Esophagus squamous epithelium (tissue), 5 donors: ENCODE data around the gene THOC6. TPM values are rescaled to one million over a fixed set of nuclear protein-coding genes. Genes with fewer than 3 reads are reported as not detected.

Source experiments
- DNase-seq: peaks from one replicate; lab custom pipeline; 2025; lab: John Stamatoyannopoulos, UW
- H3K27ac ChIP-seq, 4 donors: fragments of 200-600 bp; sonication (generic); one replicate each; pipeline ENCODE4 v1.5.1; 2016 to 2019; ENCODE audit warnings: mild to moderate bottlenecking in 1 of 4
- H3K27me3 ChIP-seq, 4 donors: fragments of 200-600 bp; sonication (generic); 1 replicate in 3 of 4; 2 replicates in 1 of 4; pipeline versions ENCODE4 v1.5.1 to v1.6.0; 2017 to 2021; ENCODE audit warnings: antibody characterized with exemption in 1 of 4
- H3K36me3 ChIP-seq, 3 donors: fragments of 200-600 bp; sonication (generic); one replicate each; pipeline ENCODE4 v1.5.1; 2016 to 2019
- H3K4me1 ChIP-seq, 3 donors: fragments of 200-600 bp; sonication (generic); one replicate each; pipeline ENCODE4 v1.5.1; 2017 to 2019
- H3K4me3 ChIP-seq, 4 donors: fragments of 200-600 bp; sonication (generic); 1 replicate in 3 of 4; 2 replicates in 1 of 4; pipeline ENCODE4 v1.5.1; 2016 to 2019; ENCODE audit warnings: mild to moderate bottlenecking in 2 of 4, moderate library complexity in 1 of 4
- H3K9me3 ChIP-seq, 3 donors: fragments of 200-600 bp; sonication (generic); one replicate each; pipeline ENCODE4 v1.5.1; 2016 to 2019
- POLR2A ChIP-seq, 4 donors: fragments of 450-650 bp; IDR thresholded peaks; one replicate each; pipeline ENCODE4 v1.6.1; 2017; ENCODE audit warnings: antibody characterized with exemption in 4 of 4, mild to moderate bottlenecking in 4 of 4, moderate library complexity in 3 of 4
- WGBS, 2 donors: methylation state at CpG; one replicate each; pipeline ENCODE4 v1.1.5; 2018; 5-methylcytosine and 5-hydroxymethylcytosine counted together
- intact Hi-C: fragments of 100-400 bp; cut with DNase I; formaldehyde crosslinking; loops from one replicate; pipeline ENCODE4 v1.15.0; 2022
- total RNA-seq, 4 donors: library from RNA; depleted of rRNA; stranded (reverse); fragments of >200 nt; gene quantifications; one replicate each; pipeline ENCODE4 v1.1.0, GENCODE V29; 2016
- TF ChIP-seq, protein P1 (sequence below), 6 experiments: fragments of 450-650 bp in 4 of 6; fragments of 200-600 bp in 2 of 6; sonication (generic) in 2 of 6; IDR thresholded peaks; one replicate each; pipeline ENCODE4 v1.5.1; 2016 to 2019; ENCODE audit warnings: antibody characterized with exemption in 6 of 6, mild to moderate bottlenecking in 4 of 6, moderate library complexity in 4 of 6
- donor health status: DM: yes; HTN: yes; CAD: no.

The THOC6 gene
- total RNA-seq, 4 donors from 2014 or later: 17.4 to 27.9 (median 25.8) TPM

DNA sequence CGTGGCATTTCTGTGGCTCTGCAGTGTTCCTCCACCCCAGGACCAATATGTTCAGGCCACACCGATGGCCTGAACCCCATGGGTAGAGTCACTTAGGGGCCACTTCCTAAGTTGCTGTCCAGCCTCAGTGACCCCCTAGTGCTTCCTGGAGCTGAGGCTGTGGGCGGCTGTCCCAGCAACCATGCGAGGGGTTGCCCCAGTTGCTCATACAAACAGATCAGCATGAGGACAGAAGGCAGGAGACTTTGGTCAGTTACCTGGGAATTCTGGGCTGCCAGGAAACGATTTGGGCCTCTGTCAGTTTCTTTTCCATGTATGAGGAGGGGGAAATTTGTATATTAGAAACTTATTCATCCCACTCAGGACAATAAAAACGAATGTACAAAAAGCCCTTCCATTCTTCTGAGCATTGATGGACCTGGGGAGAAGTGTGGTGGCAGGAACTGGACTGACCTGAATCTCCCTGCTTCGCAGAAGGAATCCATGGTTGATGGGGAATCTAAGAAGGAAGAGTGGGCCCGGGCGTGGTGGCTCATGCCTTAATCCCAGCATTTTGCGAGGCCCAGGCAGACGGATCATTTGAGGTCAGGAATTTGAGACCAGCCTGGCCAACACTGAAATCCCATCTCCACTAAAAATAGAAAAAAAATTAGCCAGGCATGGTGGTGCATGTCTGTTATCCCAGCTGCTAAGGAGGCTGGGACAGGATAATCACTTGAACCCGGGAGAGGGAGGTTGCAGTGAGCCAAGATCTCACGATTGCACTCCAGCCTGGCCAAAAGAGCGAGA, 36.7 kb downstream of the THOC6 start:
- H3K27me3 ChIP-seq: peaks cover 0 to 9% (median 0%) of the 10 kb centered on the region in 4 donors
- peaks cover 26 to 39% (median 27%) of the 10 kb centered on the region in 3 donors for H3K4me1 ChIP-seq
- TF ChIP-seq, protein P1, sequence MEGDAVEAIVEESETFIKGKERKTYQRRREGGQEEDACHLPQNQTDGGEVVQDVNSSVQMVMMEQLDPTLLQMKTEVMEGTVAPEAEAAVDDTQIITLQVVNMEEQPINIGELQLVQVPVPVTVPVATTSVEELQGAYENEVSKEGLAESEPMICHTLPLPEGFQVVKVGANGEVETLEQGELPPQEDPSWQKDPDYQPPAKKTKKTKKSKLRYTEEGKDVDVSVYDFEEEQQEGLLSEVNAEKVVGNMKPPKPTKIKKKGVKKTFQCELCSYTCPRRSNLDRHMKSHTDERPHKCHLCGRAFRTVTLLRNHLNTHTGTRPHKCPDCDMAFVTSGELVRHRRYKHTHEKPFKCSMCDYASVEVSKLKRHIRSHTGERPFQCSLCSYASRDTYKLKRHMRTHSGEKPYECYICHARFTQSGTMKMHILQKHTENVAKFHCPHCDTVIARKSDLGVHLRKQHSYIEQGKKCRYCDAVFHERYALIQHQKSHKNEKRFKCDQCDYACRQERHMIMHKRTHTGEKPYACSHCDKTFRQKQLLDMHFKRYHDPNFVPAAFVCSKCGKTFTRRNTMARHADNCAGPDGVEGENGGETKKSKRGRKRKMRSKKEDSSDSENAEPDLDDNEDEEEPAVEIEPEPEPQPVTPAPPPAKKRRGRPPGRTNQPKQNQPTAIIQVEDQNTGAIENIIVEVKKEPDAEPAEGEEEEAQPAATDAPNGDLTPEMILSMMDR (IDR thresholded peaks at IDR 0.05): no peak
- TF ChIP-seq POLR2A (IDR thresholded peaks at IDR 0.05): no peak
- H3K4me3 ChIP-seq: no peak overlapping the region
- H3K36me3 ChIP-seq: no peaks in the 10 kb centered on the region
- intact Hi-C loops: no loop called here
- H3K27ac ChIP-seq: no peak overlapping the region
- WGBS, 2 donors: 57 to 77% methylated on average over 11 to 12 of the region's 14 CpGs
- H3K9me3 ChIP-seq: no peaks in the 10 kb centered on the region
- DNase-seq: no peak

DNA sequence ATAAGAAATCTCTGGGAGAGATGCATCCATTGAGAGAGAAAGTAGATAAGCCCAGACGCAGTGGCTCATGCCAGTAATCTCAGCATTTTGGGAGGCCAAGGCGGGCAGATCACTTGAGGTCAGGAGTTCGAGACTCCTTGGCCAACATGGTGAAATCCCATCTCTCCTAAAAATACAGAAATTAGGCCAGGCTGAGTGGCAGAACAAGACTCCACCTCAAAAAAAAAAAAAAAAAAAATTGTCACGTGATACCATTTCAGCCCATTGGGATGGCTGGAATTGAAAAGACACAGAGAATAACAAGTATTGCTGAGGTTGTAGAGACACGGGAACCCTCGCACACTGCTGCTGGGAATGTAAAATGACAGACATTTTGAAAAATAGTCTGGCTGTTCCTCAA, 38.7 kb downstream of the THOC6 start:
- Histone ChIP-seq H3K27ac (no peak overlapping the region), H3K27me3 (peaks cover 0 to 9% (median 0%) of the 10 kb centered on the region in 4 donors), H3K9me3 (no peaks in the 10 kb centered on the region), H3K4me1 (peaks cover 26 to 45% (median 33%) of the 10 kb centered on the region in 3 donors), H3K36me3 (no peaks in the 10 kb centered on the region), H3K4me3 (no peak overlapping the region)
- DNase-seq: no peak
- intact Hi-C loops: no loop called here
- TF ChIP-seq, protein P1 (IDR thresholded peaks at IDR 0.05): no peak
- TF ChIP-seq POLR2A (IDR thresholded peaks at IDR 0.05): no peak
- WGBS, 2 donors: 77 to 88% methylated on average over 6 of the region's 6 CpGs

DNA sequence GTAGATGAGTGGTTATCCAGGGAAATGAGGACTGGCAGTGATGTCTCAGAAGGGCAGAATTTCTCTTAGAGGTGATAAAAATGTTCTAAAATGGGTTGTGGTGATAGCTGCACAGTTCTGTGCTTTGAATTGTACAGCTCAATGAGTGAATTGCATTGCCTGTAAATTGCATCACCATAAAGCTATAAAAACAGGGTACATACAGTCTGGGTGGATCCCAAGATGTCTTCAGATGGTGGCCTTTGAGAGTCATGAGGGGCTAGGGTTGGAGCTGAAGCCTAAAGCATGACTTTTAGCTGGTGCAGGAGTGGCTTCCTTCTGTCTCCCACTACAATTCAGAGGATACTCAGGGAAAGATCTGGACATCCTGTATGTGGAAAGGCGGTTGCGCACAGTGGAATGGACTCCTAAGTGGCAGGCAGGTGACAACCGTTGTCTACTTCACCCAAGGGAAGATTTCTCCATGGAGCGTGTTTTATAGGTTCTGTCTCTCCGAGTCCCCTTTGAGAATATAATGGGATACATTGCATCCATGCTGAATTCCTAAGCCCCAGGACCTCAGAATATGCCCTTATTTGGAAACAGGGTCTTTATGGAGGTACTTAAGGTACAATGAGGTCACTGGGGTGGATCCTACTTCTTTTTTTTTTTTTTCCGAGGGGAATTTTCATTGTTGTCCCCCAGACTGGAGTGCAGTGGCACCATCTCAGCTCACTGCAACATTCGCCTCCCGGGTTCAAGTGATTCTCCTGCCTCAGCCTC, 40.0 kb downstream of the THOC6 start:
- no peaks in the 10 kb centered on the region for H3K27me3 ChIP-seq
- no peak for DNase-seq
- H3K4me1 ChIP-seq: peaks cover 16 to 43% (median 31%) of the 10 kb centered on the region in 3 donors
- TF ChIP-seq, protein P1 (IDR thresholded peaks at IDR 0.05): no peak
- TF ChIP-seq POLR2A (IDR thresholded peaks at IDR 0.05): no peak
- H3K4me3 ChIP-seq: no peak overlapping the region
- intact Hi-C loops: no loop called here
- H3K36me3 ChIP-seq: no peaks in the 10 kb centered on the region
- WGBS, 2 donors: 80 to 89% methylated on average over 7 to 8 of the region's 8 CpGs
- no peaks in the 10 kb centered on the region for H3K9me3 ChIP-seq
- H3K27ac ChIP-seq: no peak overlapping the region

DNA sequence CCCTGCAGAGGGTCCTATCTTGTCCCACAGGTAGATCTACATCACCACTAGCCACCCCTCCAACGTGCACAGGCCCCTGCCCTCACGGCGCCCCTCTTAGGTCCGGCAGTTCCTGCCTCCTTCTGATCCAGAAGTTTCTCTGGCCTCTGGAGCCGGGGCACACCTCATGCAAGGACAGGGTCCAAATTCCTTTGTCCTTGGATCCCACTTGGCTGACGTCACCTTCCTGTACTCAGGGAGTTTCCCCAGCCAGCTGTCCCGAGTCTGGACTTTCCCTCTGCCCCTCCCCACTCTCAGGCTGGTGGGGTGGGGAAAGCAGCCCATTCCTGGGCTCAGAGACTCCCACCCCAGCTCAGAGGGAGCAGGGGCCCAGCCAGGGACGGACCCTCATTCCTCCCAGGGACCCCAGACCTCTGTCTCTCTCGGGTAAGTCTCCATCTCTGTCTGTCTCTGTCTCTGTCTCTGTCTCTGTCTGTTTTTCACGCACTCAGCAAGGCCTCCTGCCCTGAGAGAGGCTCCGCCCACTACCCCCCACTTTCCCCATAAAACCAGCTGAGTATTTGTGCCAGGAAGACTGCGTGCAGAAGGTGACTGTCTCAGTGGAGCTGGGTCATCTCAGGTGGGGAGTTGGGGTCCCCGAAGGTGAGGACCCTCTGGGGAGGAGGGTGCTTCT, 41.4 kb downstream of the THOC6 start, which contains the start of gene IL32:
TSS of gene IL32 (plus strand) at position 572 of the 673 bp plus-strand sequence. CDS start 172 bp downstream, outside the sequence.
- peak within 1 kb of the TSS; percentile 7 to 58 (median 36) for H3K4me3 ChIP-seq
- no peaks in the 10 kb centered on the region for H3K27me3 ChIP-seq
- peak in 1 of 4 donors; percentile 31 for TF ChIP-seq POLR2A (IDR thresholded peaks at IDR 0.05)
- TF ChIP-seq, protein P1 (IDR thresholded peaks at IDR 0.05): no peak
- DNase-seq: no peak
- peak within 1 kb of the TSS; percentile 43 to 75 (median 49) for H3K27ac ChIP-seq
- WGBS, 2 donors: 41 to 44% methylated on average over 6 to 11 of the region's 13 CpGs
- H3K4me1 ChIP-seq: peaks cover 10 to 30% (median 24%) of the 10 kb centered on the region in 3 donors
- no peaks in the 10 kb centered on the region for H3K36me3 ChIP-seq
- intact Hi-C loops: no loop called here
- no peaks in the 10 kb centered on the region for H3K9me3 ChIP-seq
